Measurements from ENCODE around the gene METTL13. TPM values are rescaled to one million over a fixed set of nuclear protein-coding genes. Genes with fewer than 3 reads are reported as not detected.

METTL13 gene
- total RNA-seq, 1 donor from 2014 or later: 19.5 TPM

DNA sequence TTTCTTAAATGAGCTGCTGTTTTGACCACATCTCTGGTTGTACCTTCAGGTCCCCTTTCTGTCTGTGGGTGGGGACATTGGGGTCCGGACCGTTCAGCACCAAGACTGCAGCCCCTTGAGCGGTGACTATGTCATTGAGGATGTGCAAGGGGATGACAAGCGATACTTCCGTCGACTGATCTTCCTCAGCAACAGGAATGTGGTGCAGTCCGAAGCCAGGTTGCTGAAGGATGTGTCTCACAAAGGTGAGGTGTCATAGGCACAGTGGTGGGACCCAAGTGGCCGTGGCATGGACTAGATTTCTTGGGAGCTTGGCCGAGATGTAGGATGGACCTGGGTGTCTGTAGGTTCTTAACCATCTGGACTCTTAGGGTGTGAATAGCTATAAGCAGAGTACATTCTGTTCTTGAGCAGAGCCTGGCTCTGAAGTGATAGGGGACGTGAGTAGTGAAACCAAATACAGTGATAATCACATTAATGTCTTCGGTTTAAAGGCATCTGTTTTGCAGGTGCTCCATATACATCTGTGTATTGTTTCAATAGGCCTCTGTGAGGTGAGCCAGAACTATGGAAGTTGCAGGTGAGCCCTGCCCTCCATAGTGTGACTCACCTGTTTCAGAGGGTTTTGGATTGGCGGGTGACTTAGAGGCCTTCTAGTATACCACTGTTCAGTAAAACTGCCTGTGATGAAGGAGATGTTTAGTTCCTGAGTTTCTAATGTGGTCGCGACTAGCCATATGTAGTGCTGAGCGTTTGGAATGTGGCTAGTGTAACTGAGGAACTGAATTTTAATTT lies 6.4 kb downstream of the METTL13 start:
- Histone ChIP-seq H3K4me2 (no peak overlapping the region), H4K20me1 (ENCODE audit: low read depth) (no peaks in the 10 kb centered on the region), H3K9me3 (ENCODE audit: low read depth) (no peaks in the 10 kb centered on the region), H3K4me1 (no peaks in the 10 kb centered on the region), H3K9ac (no peak overlapping the region), H2AFZ (replicated peaks) (no peak overlapping the region), H3K79me2 (ENCODE audit: low read depth) (peaks cover 27% of the 10 kb centered on the region), H3K27ac (no peak overlapping the region), H3K27me3 (no peaks in the 10 kb centered on the region), H3F3A (ENCODE audit: low read depth) (no peaks in the 10 kb centered on the region), H3K36me3 (peaks cover 3% of the 10 kb centered on the region), H3K4me3 (no peak overlapping the region)
- TF ChIP-seq, protein P1, sequence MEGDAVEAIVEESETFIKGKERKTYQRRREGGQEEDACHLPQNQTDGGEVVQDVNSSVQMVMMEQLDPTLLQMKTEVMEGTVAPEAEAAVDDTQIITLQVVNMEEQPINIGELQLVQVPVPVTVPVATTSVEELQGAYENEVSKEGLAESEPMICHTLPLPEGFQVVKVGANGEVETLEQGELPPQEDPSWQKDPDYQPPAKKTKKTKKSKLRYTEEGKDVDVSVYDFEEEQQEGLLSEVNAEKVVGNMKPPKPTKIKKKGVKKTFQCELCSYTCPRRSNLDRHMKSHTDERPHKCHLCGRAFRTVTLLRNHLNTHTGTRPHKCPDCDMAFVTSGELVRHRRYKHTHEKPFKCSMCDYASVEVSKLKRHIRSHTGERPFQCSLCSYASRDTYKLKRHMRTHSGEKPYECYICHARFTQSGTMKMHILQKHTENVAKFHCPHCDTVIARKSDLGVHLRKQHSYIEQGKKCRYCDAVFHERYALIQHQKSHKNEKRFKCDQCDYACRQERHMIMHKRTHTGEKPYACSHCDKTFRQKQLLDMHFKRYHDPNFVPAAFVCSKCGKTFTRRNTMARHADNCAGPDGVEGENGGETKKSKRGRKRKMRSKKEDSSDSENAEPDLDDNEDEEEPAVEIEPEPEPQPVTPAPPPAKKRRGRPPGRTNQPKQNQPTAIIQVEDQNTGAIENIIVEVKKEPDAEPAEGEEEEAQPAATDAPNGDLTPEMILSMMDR (IDR thresholded peaks at IDR 0.05): no peak
- no peak for TF ChIP-seq EZH2phosphoT487 (IDR thresholded peaks at IDR 0.05)
- TF ChIP-seq EZH2 (IDR thresholded peaks at IDR 0.05): no peak
- Mint-ChIP-seq H3K27ac (no peak overlapping the region), H3K36me3 (peaks cover 29% of the 10 kb centered on the region), H3K4me3 (no peak overlapping the region), H3K4me1 (peaks cover 10% of the 10 kb centered on the region), H3K27me3 (ENCODE audit: insufficient read depth, low read depth) (no peaks in the 10 kb centered on the region), H3K9me3 (no peaks in the 10 kb centered on the region)
- no peak for DNase-seq (ENCODE audit: low spot score)

DNA sequence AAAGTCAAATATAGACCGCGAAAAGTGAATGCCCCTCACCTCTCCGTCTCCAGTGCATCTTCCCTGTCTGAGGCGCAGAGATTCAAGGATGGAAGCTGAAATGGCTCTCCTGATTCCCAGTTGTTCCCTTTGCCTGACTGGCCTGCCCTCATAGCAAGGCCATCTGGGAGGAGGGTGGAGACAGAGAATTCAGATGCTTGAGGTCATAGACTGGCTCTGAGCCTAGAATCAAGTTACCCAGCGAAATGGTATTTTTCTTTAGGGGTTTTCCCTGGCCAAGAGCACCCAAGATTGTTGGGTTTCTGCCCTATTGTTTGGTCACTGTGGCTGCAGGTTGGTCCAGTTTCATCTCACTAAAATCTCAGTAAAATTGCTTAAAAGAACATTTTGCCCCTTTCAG lies 7.2 kb downstream of the METTL13 start:
- Histone ChIP-seq H3K36me3 (peaks cover 3% of the 10 kb centered on the region), H4K20me1 (ENCODE audit: low read depth) (no peaks in the 10 kb centered on the region), H3K4me3 (no peak overlapping the region), H3K9me3 (ENCODE audit: low read depth) (no peaks in the 10 kb centered on the region), H3K4me2 (no peak overlapping the region), H3K79me2 (ENCODE audit: low read depth) (peaks cover 19% of the 10 kb centered on the region), H3K27ac (no peak overlapping the region), H2AFZ (replicated peaks) (no peak overlapping the region), H3K27me3 (no peaks in the 10 kb centered on the region), H3K4me1 (no peaks in the 10 kb centered on the region), H3F3A (ENCODE audit: low read depth) (no peaks in the 10 kb centered on the region), H3K9ac (no peak overlapping the region)
- H3K4me3 Mint-ChIP-seq: no peak overlapping the region
- H3K4me1 Mint-ChIP-seq: peaks cover 3% of the 10 kb centered on the region
- no peak for DNase-seq (ENCODE audit: low spot score)
- H3K9me3 Mint-ChIP-seq: no peaks in the 10 kb centered on the region
- TF ChIP-seq, protein P1 (IDR thresholded peaks at IDR 0.05): no peak
- TF ChIP-seq EZH2 (IDR thresholded peaks at IDR 0.05) (no peak), EZH2phosphoT487 (IDR thresholded peaks at IDR 0.05) (no peak)
- H3K27ac Mint-ChIP-seq: no peak overlapping the region
- H3K36me3 Mint-ChIP-seq: peaks cover 25% of the 10 kb centered on the region
- no peaks in the 10 kb centered on the region for H3K27me3 Mint-ChIP-seq (ENCODE audit: insufficient read depth, low read depth)

DNA sequence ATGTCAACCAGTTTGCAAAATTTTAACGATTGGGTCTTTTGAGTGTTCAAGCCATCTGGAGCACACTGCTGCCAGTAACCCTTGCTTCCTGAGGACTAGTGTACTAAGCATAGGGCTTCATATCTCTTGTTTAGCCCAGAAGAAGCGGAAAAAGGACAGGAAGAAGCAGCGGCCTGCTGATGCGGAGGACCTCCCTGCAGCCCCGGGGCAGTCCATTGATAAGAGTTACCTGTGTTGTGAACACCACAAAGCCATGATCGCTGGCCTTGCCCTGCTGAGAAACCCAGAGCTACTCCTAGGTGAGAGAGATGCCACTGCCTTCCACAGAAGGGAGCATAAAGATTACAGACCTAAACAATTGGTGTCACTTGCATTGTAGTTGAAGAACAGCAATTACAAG lies 8.9 kb downstream of the METTL13 start:
- no peak overlapping the region for H2AFZ ChIP-seq (replicated peaks)
- H3K4me1 ChIP-seq: no peaks in the 10 kb centered on the region
- H3K9me3 ChIP-seq (ENCODE audit: low read depth): no peaks in the 10 kb centered on the region
- H3K9me3 Mint-ChIP-seq: no peaks in the 10 kb centered on the region
- no peak overlapping the region for H3K4me2 ChIP-seq
- H4K20me1 ChIP-seq (ENCODE audit: low read depth): no peaks in the 10 kb centered on the region
- H3K27me3 ChIP-seq: no peaks in the 10 kb centered on the region
- H3K27ac ChIP-seq: no peak overlapping the region
- no peak overlapping the region for H3K4me3 Mint-ChIP-seq
- H3K27me3 Mint-ChIP-seq (ENCODE audit: insufficient read depth, low read depth): no peaks in the 10 kb centered on the region
- H3K9ac ChIP-seq: no peak overlapping the region
- H3K27ac Mint-ChIP-seq: no peak overlapping the region
- H3K36me3 Mint-ChIP-seq: peaks cover 34% of the 10 kb centered on the region
- no peak for TF ChIP-seq EZH2 (IDR thresholded peaks at IDR 0.05)
- TF ChIP-seq EZH2phosphoT487 (IDR thresholded peaks at IDR 0.05): no peak
- TF ChIP-seq, protein P1 (IDR thresholded peaks at IDR 0.05): no peak
- no peak for DNase-seq (ENCODE audit: low spot score)
- peaks cover 3% of the 10 kb centered on the region for H3K36me3 ChIP-seq
- no peaks in the 10 kb centered on the region for H3F3A ChIP-seq (ENCODE audit: low read depth)
- H3K4me3 ChIP-seq: no peak overlapping the region
- H3K4me1 Mint-ChIP-seq: no peaks in the 10 kb centered on the region
- H3K79me2 ChIP-seq (ENCODE audit: low read depth): peaks cover 3% of the 10 kb centered on the region

Measured in neural progenitor cell (in vitro differentiated cells).